Measurements from ENCODE around the gene NUP153.

The NUP153 gene

GRCh38 chr6:17729223-17730077 lies 22.7 kb upstream of the NUP153 start:
- TF ChIP-seq CTCF (IDR thresholded peaks at IDR 0.05): no peak

- TF ChIP-seq CTCF (IDR thresholded peaks at IDR 0.05): no peak
Observed at GRCh38 chr6:17728551-17729222, 22.0 kb upstream of the NUP153 start.

- TF ChIP-seq CTCF (IDR thresholded peaks at IDR 0.05): no peak
Observed at GRCh38 chr6:17725083-17725482, 18.4 kb upstream of the NUP153 start.

GRCh38 chr6:17724341-17724740 lies 17.6 kb upstream of the NUP153 start:
- TF ChIP-seq CTCF (IDR thresholded peaks at IDR 0.05): no peak

GRCh38 chr6:17721671-17722070 lies 14.9 kb upstream of the NUP153 start:
- TF ChIP-seq CTCF (IDR thresholded peaks at IDR 0.05): no peak

- no peak for TF ChIP-seq CTCF (IDR thresholded peaks at IDR 0.05)
Observed at GRCh38 chr6:17719323-17720041, 12.8 kb upstream of the NUP153 start.

- TF ChIP-seq CTCF (IDR thresholded peaks at IDR 0.05): no peak
Observed at GRCh38 chr6:17716221-17716620, 9.5 kb upstream of the NUP153 start.
